H9 (cell line): ENCODE data around the gene SLC9A7. TPM values are rescaled to one million over a fixed set of nuclear protein-coding genes. Genes with fewer than 3 reads are reported as not detected.
"Not testable (repeated sequence)": the region's sequence is repeated elsewhere in the genome, so short reads cannot be mapped to it uniquely, and the experiment has no call there.

ENCODE experiments used
- DNase-seq: peaks from one replicate; pipeline ENCODE4 v3.0.0-alpha.2; 2017
- H2AFZ ChIP-seq: one replicate; pipeline ENCODE4 v1.6.1; 2013; ENCODE audit warnings: mild to moderate bottlenecking, low read length, control low read depth, moderate library complexity
- H2AK5ac ChIP-seq: 2 replicates; pipeline ENCODE4 v1.6.1; 2013; ENCODE audit warnings: low read length, control low read depth, mixed read lengths; ENCODE audit not compliant: insufficient read length
- H2BK120ac ChIP-seq: one replicate; pipeline ENCODE4 v1.6.1; 2013; ENCODE audit warnings: low read depth, mild to moderate bottlenecking, low read length, control low read depth, inconsistent platforms; ENCODE audit not compliant: poor library complexity, severe bottlenecking
- H2BK12ac ChIP-seq: 2 replicates; pipeline ENCODE4 v1.6.1; 2013; ENCODE audit warnings: low read length, control low read depth, mixed read lengths, low read depth; ENCODE audit not compliant: insufficient read length
- H2BK15ac ChIP-seq: 2 replicates; pipeline ENCODE4 v1.6.1; 2013; ENCODE audit warnings: low read depth, low read length, control low read depth
- H2BK20ac ChIP-seq: one replicate; pipeline ENCODE4 v1.6.1; 2013; ENCODE audit warnings: low read depth, mild to moderate bottlenecking, low read length, control low read depth, inconsistent platforms; ENCODE audit not compliant: poor library complexity, severe bottlenecking
- H2BK5ac ChIP-seq: 2 replicates; pipeline ENCODE4 v1.6.1; 2013; ENCODE audit warnings: low read length, control low read depth, mixed read lengths; ENCODE audit not compliant: insufficient read length
- H3K14ac ChIP-seq: 2 replicates; pipeline ENCODE4 v1.6.1; 2013; ENCODE audit warnings: low read length, control low read depth; ENCODE audit not compliant: insufficient read depth
- H3K18ac ChIP-seq: 2 replicates; pipeline ENCODE4 v1.6.1; 2013; ENCODE audit warnings: low read depth, mild to moderate bottlenecking, mixed read lengths, low read length, control low read depth; ENCODE audit not compliant: insufficient read length
- H3K23ac ChIP-seq: 2 replicates; pipeline ENCODE4 v1.6.1; 2013; ENCODE audit warnings: low read length, control low read depth, mixed read lengths, low read depth; ENCODE audit not compliant: insufficient read length
- H3K23me2 ChIP-seq: 2 replicates; pipeline ENCODE4 v1.6.1; 2013; ENCODE audit warnings: low read depth, mild to moderate bottlenecking, mixed read lengths, low read length, control low read depth; ENCODE audit not compliant: insufficient read length, poor library complexity, severe bottlenecking
- H3K27ac ChIP-seq: 2 replicates; pipeline ENCODE4 v1.5.1; 2013; ENCODE audit warnings: low read length, control low read depth, mixed read lengths, low read depth; ENCODE audit not compliant: insufficient read length
- H3K27me3 ChIP-seq: 2 replicates; pipeline ENCODE4 v1.6.1; 2013; ENCODE audit warnings: low read length, control low read depth, inconsistent platforms; ENCODE audit not compliant: insufficient read depth
- H3K4ac ChIP-seq: 2 replicates; pipeline ENCODE4 v1.6.1; 2013; ENCODE audit warnings: low read depth, mild to moderate bottlenecking, control low read depth, inconsistent platforms, low read length, moderate library complexity
- H3K4me1 ChIP-seq: 2 replicates; pipeline ENCODE4 v1.6.1; 2013; ENCODE audit warnings: low read length, control low read depth, inconsistent platforms; ENCODE audit not compliant: insufficient read depth
- H3K4me2 ChIP-seq: 2 replicates; pipeline ENCODE4 v1.6.1; 2013; ENCODE audit warnings: low read length, control low read depth, mixed read lengths; ENCODE audit not compliant: insufficient read length, insufficient read depth
- H3K56ac ChIP-seq: 2 replicates; pipeline ENCODE4 v1.6.1; 2013; ENCODE audit warnings: low read depth, mild to moderate bottlenecking, mixed read lengths, low read length, control low read depth; ENCODE audit not compliant: insufficient read length
- H3K79me1 ChIP-seq: 2 replicates; pipeline ENCODE4 v1.6.1; 2013; ENCODE audit warnings: low read depth, mild to moderate bottlenecking, moderate library complexity, low read length, control low read depth, inconsistent platforms; ENCODE audit not compliant: insufficient read depth, poor library complexity, severe bottlenecking
- H3K79me2 ChIP-seq: 2 replicates; pipeline ENCODE4 v1.6.1; 2013; ENCODE audit warnings: low read length, control low read depth, inconsistent platforms; ENCODE audit not compliant: insufficient read depth
- H3K9ac ChIP-seq: 2 replicates; pipeline ENCODE4 v1.6.1; 2013; ENCODE audit warnings: low read length, control low read depth, mixed read lengths; ENCODE audit not compliant: insufficient read length; ENCODE audit errors: extremely low read depth
- H3K9me3 ChIP-seq: one replicate; pipeline ENCODE4 v1.6.1; 2013; ENCODE audit warnings: low read depth, low read length, inconsistent platforms; ENCODE audit not compliant: control insufficient read depth
- H3T11ph ChIP-seq: one replicate; pipeline ENCODE4 v1.6.1; 2013; ENCODE audit warnings: mild to moderate bottlenecking, low read length, control low read depth, inconsistent platforms
- H4K20me1 ChIP-seq: one replicate; pipeline ENCODE4 v1.6.1; 2013; ENCODE audit not compliant: control insufficient read depth, insufficient read length, insufficient read depth
- H4K5ac ChIP-seq: 2 replicates; pipeline ENCODE4 v1.6.1; 2013; ENCODE audit warnings: low read depth, mild to moderate bottlenecking, mixed read lengths, low read length, control low read depth; ENCODE audit not compliant: insufficient read length
- H4K8ac ChIP-seq: replicated peaks from 2 replicates; pipeline ENCODE4 v1.6.1; 2013; ENCODE audit warnings: low read length, control low read depth, mixed read lengths, low read depth; ENCODE audit not compliant: insufficient read length
- H4K91ac ChIP-seq: 2 replicates; pipeline ENCODE4 v1.6.1; 2013; ENCODE audit warnings: low read depth, mild to moderate bottlenecking, moderate library complexity, mixed read lengths, low read length, control low read depth; ENCODE audit not compliant: insufficient read length
- H3K27ac Mint-ChIP-seq, 3 experiments: 2 replicates in 2 of 3; 3 replicates in 1 of 3; pipeline ENCODE4 v1.8.0; 2020 to 2021; ENCODE audit warnings: mixed read lengths in 3 of 3, mild to moderate bottlenecking in 1 of 3, moderate library complexity in 1 of 3
- H3K27me3 Mint-ChIP-seq: 2 replicates; pipeline ENCODE4 v1.8.0; 2021; ENCODE audit warnings: low read depth, mild to moderate bottlenecking, moderate library complexity, mixed read lengths
- H3K36me3 Mint-ChIP-seq, 3 experiments: 2 replicates in 2 of 3; 3 replicates in 1 of 3; pipeline ENCODE4 v1.8.0; 2020 to 2021; ENCODE audit warnings: low read depth in 3 of 3, mixed read lengths in 3 of 3; ENCODE audit not compliant: insufficient read depth in 1 of 3
- H3K4me1 Mint-ChIP-seq, 2 experiments: 2 replicates each; pipeline ENCODE4 v1.8.0; 2020; ENCODE audit warnings: mixed read lengths in 2 of 2
- H3K4me3 Mint-ChIP-seq, 2 experiments: 2 replicates in 1 of 2; 3 replicates in 1 of 2; pipeline ENCODE4 v1.8.0; 2020 to 2021; ENCODE audit warnings: mild to moderate bottlenecking in 2 of 2, mixed read lengths in 2 of 2, moderate library complexity in 1 of 2
- H3K9me3 Mint-ChIP-seq, 2 experiments: 2 replicates in 1 of 2; 3 replicates in 1 of 2; pipeline ENCODE4 v1.8.0; 2020; ENCODE audit warnings: mild to moderate bottlenecking in 2 of 2, mixed read lengths in 2 of 2, moderate library complexity in 1 of 2
- CTCF ChIP-seq: fragments of 200-600 bp; sonication (generic); conservative IDR thresholded peaks from 3 replicates; pipeline ENCODE4 v1.8.0; 2021; ENCODE audit warnings: antibody characterized with exemption, mild to moderate bottlenecking
- WGBS: extraction: QIAGEN DNeasy Blood & Tissue Kit; methylation state at CpG from one replicate; pipeline ENCODE4 v1.1.7; 2013; ENCODE audit warnings: missing lambda C conversion rate, low lambda C conversion rate, mixed read lengths; ENCODE audit not compliant: insufficient read length; ENCODE audit errors: extremely low coverage; 5-methylcytosine and 5-hydroxymethylcytosine counted together
- total RNA-seq: library from RNA; stranded (reverse); gene quantifications from 2 replicates; pipeline ENCODE4 v1.2.1, GENCODE V29; 2021

SLC9A7 gene
- total RNA-seq, 1 experiment from 2014 or later = 5.9 TPM

GRCh38 chrX:46727441-46727840 lies 31.5 kb downstream of the SLC9A7 start:
- H3K9ac ChIP-seq = no peak overlapping the region
- no peaks in the 10 kb centered on the region for H4K20me1 ChIP-seq
- no peaks in the 10 kb centered on the region for H3K23me2 ChIP-seq
- no peak overlapping the region for H3K4ac ChIP-seq
- H3T11ph ChIP-seq = no peak overlapping the region
- H2AK5ac ChIP-seq = no peak overlapping the region
- no peak overlapping the region for H3K27ac ChIP-seq
- no peak overlapping the region for H4K5ac ChIP-seq
- no peak overlapping the region for H3K14ac ChIP-seq
- no peak overlapping the region for H3K27ac Mint-ChIP-seq
- no CpG with 5 or more reads among the region's 5 CpGs for WGBS
- H3K27me3 ChIP-seq = no peaks in the 10 kb centered on the region
- TF ChIP-seq CTCF = no peak
- H4K91ac ChIP-seq = no peak overlapping the region
- H3K79me2 ChIP-seq = no peaks in the 10 kb centered on the region
- H3K27me3 Mint-ChIP-seq = no peaks in the 10 kb centered on the region
- peaks cover 0 to 2% (median 0%) of the 10 kb centered on the region in 3 experiments; a peak in 2 of 7 replicates for H3K36me3 Mint-ChIP-seq
- no peak overlapping the region for H2BK15ac ChIP-seq
- no peak overlapping the region for H3K4me3 Mint-ChIP-seq
- no peak overlapping the region for H2BK20ac ChIP-seq
- no peaks in the 10 kb centered on the region for H3K4me1 ChIP-seq
- no peak overlapping the region for H3K56ac ChIP-seq
- no peak overlapping the region for H4K8ac ChIP-seq
- H3K4me2 ChIP-seq = no peak overlapping the region
- H2BK120ac ChIP-seq = no peak overlapping the region
- peaks cover 9% of the 10 kb centered on the region for H3K9me3 ChIP-seq
- DNase-seq = no peak
- peaks cover 53 to 61% of the 10 kb centered on the region in 2 experiments for H3K9me3 Mint-ChIP-seq
- no peaks in the 10 kb centered on the region for H3K79me1 ChIP-seq
- H2BK12ac ChIP-seq = no peak overlapping the region
- H3K4me1 Mint-ChIP-seq = no peaks in the 10 kb centered on the region
- H2BK5ac ChIP-seq = no peak overlapping the region
- H2AFZ ChIP-seq = no peak overlapping the region
- H3K18ac ChIP-seq = no peak overlapping the region
- no peak overlapping the region for H3K23ac ChIP-seq

- H2BK15ac ChIP-seq, H3K79me2 ChIP-seq, H2BK5ac ChIP-seq, H3K4me2 ChIP-seq, H2BK120ac ChIP-seq, H4K5ac ChIP-seq, H2AK5ac ChIP-seq, H2AFZ ChIP-seq, H3K4me3 Mint-ChIP-seq, H3K14ac ChIP-seq, H3K9ac ChIP-seq, H2BK12ac ChIP-seq, H3K18ac ChIP-seq, H3K4me1 Mint-ChIP-seq, H4K91ac ChIP-seq, H3K36me3 Mint-ChIP-seq, H3K27me3 ChIP-seq, DNase-seq, H3K4me1 ChIP-seq, H3K23me2 ChIP-seq, H3K27me3 Mint-ChIP-seq, H4K20me1 ChIP-seq, H4K8ac ChIP-seq, H3K27ac ChIP-seq, H3K56ac ChIP-seq, H3T11ph ChIP-seq, H3K4ac ChIP-seq, H3K23ac ChIP-seq, H3K79me1 ChIP-seq, H2BK20ac ChIP-seq: not testable (repeated sequence)
- H3K27ac Mint-ChIP-seq = peak overlapping the region in 1 of 3 experiments; percentile 74; a peak in 1 of 7 replicates
- no CpG with 5 or more reads among the region's 3 CpGs for WGBS
- peaks cover 52 to 56% of the 10 kb centered on the region in 2 experiments for H3K9me3 Mint-ChIP-seq
- peaks cover 15% of the 10 kb centered on the region for H3K9me3 ChIP-seq
Measured at GRCh38 chrX:46723569-46723927, 35.4 kb downstream of the SLC9A7 start.
